NOMO-1 treated with dmso at 0.1 percent for 144 hours (cell line): ENCODE measurements around the gene BMS1.
"Not testable (repeated sequence)": the region's sequence is repeated elsewhere in the genome, so short reads cannot be mapped to it uniquely, and the experiment has no call there.

Source experiments
- DNase-seq: peaks from one replicate; lab custom pipeline; 2025; ENCODE audit not compliant: unreplicated experiment; lab: John Stamatoyannopoulos, UW

The BMS1 gene

GRCh38 chr10:42790835-42791234, 8.2 kb downstream of the BMS1 start:
- DNase-seq: no peak

GRCh38 chr10:42795701-42796100, 13.1 kb downstream of the BMS1 start:
- no peak for DNase-seq

GRCh38 chr10:42801135-42801534, 18.5 kb downstream of the BMS1 start:
- DNase-seq: no peak

- no peak for DNase-seq
These were observed 20.3 kb downstream of the BMS1 start for GRCh38 chr10:42802876-42803275.

GRCh38 chr10:42809676-42810075, 27.1 kb downstream of the BMS1 start:
- DNase-seq: no peak

- no peak for DNase-seq
These were observed 29.4 kb downstream of the BMS1 start for GRCh38 chr10:42812028-42812427.

- DNase-seq: not testable (repeated sequence)
These were observed 31.5 kb downstream of the BMS1 start for GRCh38 chr10:42813989-42814687.

- not testable (repeated sequence) for DNase-seq
These were observed 33.7 kb downstream of the BMS1 start for GRCh38 chr10:42816334-42816733.

- no peak for DNase-seq
These were observed 34.3 kb downstream of the BMS1 start for GRCh38 chr10:42816912-42817311.

- DNase-seq: not testable (repeated sequence)
These were observed 34.8 kb downstream of the BMS1 start for GRCh38 chr10:42817417-42817816.

GRCh38 chr10:42826759-42827158, 44.2 kb downstream of the BMS1 start:
- DNase-seq: not testable (repeated sequence)

- no peak for DNase-seq
These were observed 44.6 kb downstream of the BMS1 start for GRCh38 chr10:42827201-42827600.

GRCh38 chr10:42828391-42828790, 45.8 kb downstream of the BMS1 start:
- not testable (repeated sequence) for DNase-seq

GRCh38 chr10:42830237-42830636, 47.6 kb downstream of the BMS1 start:
- DNase-seq: no peak

GRCh38 chr10:42836096-42836495, 53.5 kb downstream of the BMS1 start:
- no peak for DNase-seq

- DNase-seq: no peak
These were observed 54.3 kb downstream of the BMS1 start for GRCh38 chr10:42836771-42837468.

GRCh38 chr10:42844810-42845209, 62.2 kb downstream of the BMS1 start:
- DNase-seq: not testable (repeated sequence)

- not testable (repeated sequence) for DNase-seq
These were observed 64.7 kb downstream of the BMS1 start for GRCh38 chr10:42847261-42847660.

GRCh38 chr10:42850931-42851330, 68.3 kb downstream of the BMS1 start:
- no peak for DNase-seq

- DNase-seq: no peak
These were observed 76.7 kb downstream of the BMS1 start for GRCh38 chr10:42859256-42859655.

GRCh38 chr10:42860016-42860415, 77.4 kb downstream of the BMS1 start:
- DNase-seq: not testable (repeated sequence)

- not testable (repeated sequence) for DNase-seq
These were observed 80.2 kb downstream of the BMS1 start for GRCh38 chr10:42862801-42863200.
